Sigmoid colon (tissue), 4 donors: ENCODE data around the gene OR10A3.
A peak's percentile ranks its signal among the peaks of the same experiment; 100 is the strongest.

Experiments
- CTCF ChIP-seq, 4 experiments: fragments of 450-650 bp in 3 of 4; fragments of 200-600 bp in 1 of 4; IDR thresholded peaks; one replicate each; pipeline ENCODE4 v1.5.1; 2016 to 2019; ENCODE audit warnings: antibody characterized with exemption in 4 of 4, mild to moderate bottlenecking in 3 of 4, moderate library complexity in 2 of 4
- EP300 ChIP-seq, 4 donors: sonication (generic); formaldehyde crosslinking; IDR thresholded peaks; one replicate each; pipeline ENCODE4 v1.6.1; 2017; ENCODE audit warnings: antibody characterized with exemption in 4 of 4
- POLR2A ChIP-seq, 2 donors: fragments of 450-650 bp; IDR thresholded peaks; one replicate each; pipeline ENCODE4 v1.6.1; 2016; ENCODE audit warnings: antibody characterized with exemption in 2 of 2, mild to moderate bottlenecking in 2 of 2, moderate library complexity in 2 of 2

DNA sequence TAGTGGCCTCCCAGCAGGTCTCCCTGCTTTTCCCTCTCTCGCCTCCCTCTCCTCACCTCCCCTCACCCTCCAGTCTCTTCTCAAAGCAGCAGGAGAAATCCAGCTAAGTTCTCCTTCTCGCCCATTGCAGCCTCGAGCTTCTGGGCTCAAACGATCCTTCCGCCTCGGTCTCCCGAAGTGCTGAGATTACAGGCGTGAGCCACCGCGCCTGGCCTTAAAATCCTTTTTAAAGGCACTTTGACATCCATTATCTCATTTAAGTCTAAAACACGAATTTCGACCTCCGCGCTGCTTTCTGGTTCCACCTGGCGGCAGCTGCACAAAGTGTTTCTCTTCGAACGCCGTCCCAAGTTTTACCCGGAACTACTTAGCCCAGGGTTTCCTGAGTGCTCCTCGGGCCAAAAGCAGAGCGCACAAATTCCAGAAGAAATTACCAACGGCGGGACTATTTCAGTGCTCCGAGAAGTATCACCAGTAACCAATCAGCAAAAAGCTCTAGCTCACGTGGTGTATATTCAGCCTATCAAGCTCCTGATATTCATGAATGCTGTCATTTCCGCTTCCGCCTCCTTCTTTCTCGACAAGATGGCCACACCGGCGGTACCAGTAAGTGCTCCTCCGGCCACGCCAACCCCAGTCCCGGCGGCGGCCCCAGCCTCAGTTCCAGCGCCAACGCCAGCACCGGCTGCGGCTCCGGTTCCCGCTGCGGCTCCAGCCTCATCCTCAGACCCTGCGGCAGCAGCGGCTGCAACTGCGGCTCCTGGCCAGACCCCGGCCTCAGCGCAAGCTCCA, 45.5 kb upstream of the OR10A3 start, which contains the start of gene EIF3F:
- TF ChIP-seq CTCF (IDR thresholded peaks at IDR 0.05): peak; percentile 81 to 92 (median 85)
- no peak for TF ChIP-seq EP300 (IDR thresholded peaks at IDR 0.05)
- peak in 1 of 2 donors; percentile 10 for TF ChIP-seq POLR2A (IDR thresholded peaks at IDR 0.05)
